OCI-LY1 (cell line): ENCODE data around the gene PRRT2.
"Not testable (repeated sequence)": the region's sequence is repeated elsewhere in the genome, so short reads cannot be mapped to it uniquely, and the experiment has no call there.

Experiments
- H2AFZ ChIP-seq: fragments of 200-600 bp; sonication (generic), shearing (Covaris generic); 2 replicates; pipeline ENCODE4 v1.6.0; 2014; ENCODE audit warnings: antibody characterized with exemption, mild to moderate bottlenecking, low read length
- H3F3A ChIP-seq: fragments of 200-600 bp; sonication (generic), shearing (Covaris generic); 2 replicates; pipeline ENCODE4 v1.6.0; 2014; ENCODE audit warnings: mild to moderate bottlenecking, antibody characterized with exemption, low read length, moderate library complexity; ENCODE audit not compliant: insufficient read depth
- H3K27ac ChIP-seq: fragments of 200-600 bp; sonication (generic); 2 replicates; pipeline ENCODE4 v1.5.1; 2014; ENCODE audit warnings: low read length, mixed run types, mild to moderate bottlenecking, low read depth; ENCODE audit not compliant: poor library complexity, severe bottlenecking
- H3K27me3 ChIP-seq: fragments of 200-600 bp; sonication (generic); 2 replicates; pipeline ENCODE4 v1.6.0; 2014; ENCODE audit warnings: antibody characterized with exemption, mild to moderate bottlenecking, low read length, moderate library complexity; ENCODE audit not compliant: insufficient read depth
- H3K36me3 ChIP-seq: fragments of 200-600 bp; sonication (generic); 2 replicates; pipeline ENCODE4 v1.6.1; 2014; ENCODE audit warnings: mild to moderate bottlenecking, antibody characterized with exemption, low read length, moderate library complexity, mixed read lengths; ENCODE audit not compliant: insufficient read depth
- H3K4me1 ChIP-seq: fragments of 200-600 bp; sonication (generic); 2 replicates; pipeline ENCODE4 v1.5.1; 2014; ENCODE audit warnings: mild to moderate bottlenecking, low read length, moderate library complexity; ENCODE audit not compliant: insufficient read depth, severe bottlenecking
- H3K4me2 ChIP-seq: fragments of 200-600 bp; sonication (generic), shearing (Covaris generic); 2 replicates; pipeline ENCODE4 v1.6.1; 2014; ENCODE audit warnings: low read length
- H3K4me3 ChIP-seq: fragments of 200-600 bp; sonication (generic); 2 replicates; pipeline ENCODE4 v1.5.1; 2014; ENCODE audit warnings: low read length, low read depth, mild to moderate bottlenecking, mixed read lengths; ENCODE audit not compliant: poor library complexity, severe bottlenecking
- H3K79me2 ChIP-seq: fragments of 200-600 bp; shearing (Covaris generic); 2 replicates; pipeline ENCODE4 v1.6.1; 2016; ENCODE audit warnings: mixed run types, low read length, mixed read lengths; ENCODE audit not compliant: insufficient read depth
- H3K9ac ChIP-seq: fragments of 200-600 bp; sonication (generic), shearing (Covaris generic); 2 replicates; pipeline ENCODE4 v1.6.1; 2014; ENCODE audit warnings: mild to moderate bottlenecking, low read length, mixed read lengths
- H3K9me2 ChIP-seq: fragments of 200-600 bp; sonication (generic), shearing (Covaris generic); 2 replicates; pipeline ENCODE4 v1.6.1; 2014; ENCODE audit warnings: low read depth, mild to moderate bottlenecking, low read length, mixed read lengths
- H3K9me3 ChIP-seq: fragments of 200-600 bp; shearing (Covaris generic); 2 replicates; pipeline ENCODE4 v1.6.1; 2014; ENCODE audit warnings: low read length, mixed read lengths
- H4K20me1 ChIP-seq: fragments of 200-600 bp; sonication (generic), shearing (Covaris generic); 2 replicates; pipeline ENCODE4 v1.6.0; 2016; ENCODE audit warnings: mild to moderate bottlenecking, low read length; ENCODE audit not compliant: insufficient read depth
- EZH2 ChIP-seq: fragments of 200-600 bp; sonication (generic), shearing (Covaris generic); IDR thresholded peaks from 2 replicates; pipeline ENCODE4 v1.8.0; 2017; ENCODE audit warnings: borderline replicate concordance, mixed run types, mild to moderate bottlenecking, antibody characterized with exemption, low read length, moderate library complexity, mixed read lengths
- TF ChIP-seq, protein P1 (sequence below): fragments of 200-600 bp; sonication (generic), shearing (Covaris generic); IDR thresholded peaks from 2 replicates; pipeline ENCODE4 v1.5.1; 2017; ENCODE audit warnings: mild to moderate bottlenecking, antibody characterized with exemption, low read length, moderate library complexity, mixed read lengths

Gene PRRT2

DNA sequence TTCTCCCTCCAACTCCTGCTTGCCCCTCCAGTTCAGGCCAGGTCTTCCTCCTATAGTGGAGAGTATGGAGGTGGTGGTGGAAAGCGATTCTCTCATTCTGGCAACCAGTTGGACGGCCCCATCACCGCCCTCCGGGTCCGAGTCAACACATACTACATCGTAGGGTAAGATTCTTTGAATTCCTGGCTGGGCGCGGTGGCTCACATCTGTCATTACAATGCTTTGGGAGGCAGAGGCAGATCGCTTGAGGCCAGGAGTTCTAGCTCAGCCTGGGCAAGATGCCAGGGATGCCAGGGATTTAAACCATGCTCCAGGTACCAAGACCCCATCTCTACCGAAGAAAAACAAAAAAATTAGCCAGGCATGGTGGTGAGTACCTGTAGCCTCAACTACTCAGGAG, 32.5 kb upstream of the PRRT2 start:
- H3K4me3 ChIP-seq = no peak overlapping the region
- no peaks in the 10 kb centered on the region for H3K79me2 ChIP-seq
- no peak overlapping the region for H2AFZ ChIP-seq
- H3K4me2 ChIP-seq = no peak overlapping the region
- no peaks in the 10 kb centered on the region for H3K9me2 ChIP-seq
- H3K4me1 ChIP-seq = no peaks in the 10 kb centered on the region
- H4K20me1 ChIP-seq = no peaks in the 10 kb centered on the region
- H3F3A ChIP-seq = no peaks in the 10 kb centered on the region
- 0 out of 2 replicates have a peak, but pooled peaks cover 11% of the 10 kb centered on the region for H3K27me3 ChIP-seq
- no peak for TF ChIP-seq EZH2
- TF ChIP-seq, protein P1, sequence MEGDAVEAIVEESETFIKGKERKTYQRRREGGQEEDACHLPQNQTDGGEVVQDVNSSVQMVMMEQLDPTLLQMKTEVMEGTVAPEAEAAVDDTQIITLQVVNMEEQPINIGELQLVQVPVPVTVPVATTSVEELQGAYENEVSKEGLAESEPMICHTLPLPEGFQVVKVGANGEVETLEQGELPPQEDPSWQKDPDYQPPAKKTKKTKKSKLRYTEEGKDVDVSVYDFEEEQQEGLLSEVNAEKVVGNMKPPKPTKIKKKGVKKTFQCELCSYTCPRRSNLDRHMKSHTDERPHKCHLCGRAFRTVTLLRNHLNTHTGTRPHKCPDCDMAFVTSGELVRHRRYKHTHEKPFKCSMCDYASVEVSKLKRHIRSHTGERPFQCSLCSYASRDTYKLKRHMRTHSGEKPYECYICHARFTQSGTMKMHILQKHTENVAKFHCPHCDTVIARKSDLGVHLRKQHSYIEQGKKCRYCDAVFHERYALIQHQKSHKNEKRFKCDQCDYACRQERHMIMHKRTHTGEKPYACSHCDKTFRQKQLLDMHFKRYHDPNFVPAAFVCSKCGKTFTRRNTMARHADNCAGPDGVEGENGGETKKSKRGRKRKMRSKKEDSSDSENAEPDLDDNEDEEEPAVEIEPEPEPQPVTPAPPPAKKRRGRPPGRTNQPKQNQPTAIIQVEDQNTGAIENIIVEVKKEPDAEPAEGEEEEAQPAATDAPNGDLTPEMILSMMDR = no peak
- no peak overlapping the region for H3K27ac ChIP-seq
- H3K36me3 ChIP-seq = no peaks in the 10 kb centered on the region
- no peak overlapping the region for H3K9ac ChIP-seq
- H3K9me3 ChIP-seq = no peaks in the 10 kb centered on the region

DNA sequence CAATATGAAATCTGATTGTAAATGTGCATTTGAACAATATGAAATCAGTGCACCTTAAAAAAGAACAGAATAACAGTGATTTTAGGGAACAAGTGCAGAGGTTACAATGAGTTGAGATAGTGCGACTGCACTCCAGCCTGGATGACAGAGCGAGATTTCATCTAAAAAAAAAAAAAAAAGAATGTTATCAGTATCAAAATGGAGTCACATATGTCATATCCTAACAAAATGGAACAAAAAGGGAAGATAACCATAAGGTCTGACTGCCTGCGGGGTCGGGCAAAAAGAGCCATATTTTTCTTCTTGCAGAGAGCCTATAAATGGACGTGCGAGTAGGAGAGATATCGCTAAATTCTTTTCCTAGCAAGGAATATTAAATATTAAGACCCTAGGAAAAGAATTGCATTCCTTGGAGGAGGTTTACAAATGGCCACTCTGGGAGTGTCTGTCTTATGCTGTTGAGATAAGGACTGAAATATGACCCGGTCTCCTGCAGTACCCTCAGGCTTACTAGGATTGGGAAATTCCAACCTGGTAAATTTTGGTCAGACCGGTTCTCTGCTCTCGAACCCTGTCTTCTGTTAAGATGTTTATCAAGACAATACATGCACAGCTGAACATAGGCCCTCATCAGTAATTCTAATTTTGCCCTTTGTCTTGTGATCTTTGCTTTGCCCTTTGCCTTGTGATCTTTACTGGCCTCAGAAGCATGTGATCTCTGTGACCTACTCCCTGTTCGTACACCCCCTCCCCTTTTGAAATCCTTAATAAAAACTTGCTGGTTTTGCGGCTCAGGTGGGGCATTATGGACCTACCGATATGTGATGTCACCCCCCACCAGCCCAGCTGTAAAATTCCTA, 28.7 kb upstream of the PRRT2 start:
- not testable (repeated sequence) for H3K9ac ChIP-seq

DNA sequence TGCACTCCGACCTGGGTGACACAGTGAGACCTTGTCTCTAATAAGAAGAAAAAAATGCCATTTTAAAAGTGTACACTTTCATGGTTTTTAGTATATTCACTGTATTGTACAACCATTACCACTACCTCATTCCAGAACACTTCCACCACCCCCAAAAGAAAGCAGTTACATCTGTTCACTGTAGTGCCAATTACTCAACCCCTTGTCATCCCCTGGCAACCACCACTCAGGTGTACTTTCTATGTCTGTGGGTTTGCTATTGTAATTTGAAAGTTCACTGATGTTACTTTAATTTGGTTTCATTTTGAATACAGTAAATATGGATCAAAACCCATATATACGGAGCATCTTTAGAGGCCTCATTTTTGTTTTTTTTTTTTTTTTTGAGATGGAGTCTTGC, 27.8 kb upstream of the PRRT2 start:
- H3K4me3 ChIP-seq = no peak overlapping the region
- H3K27ac ChIP-seq = no peak overlapping the region
- H4K20me1 ChIP-seq = no peaks in the 10 kb centered on the region
- no peak overlapping the region for H3K4me2 ChIP-seq
- H3K27me3 ChIP-seq = 0 out of 2 replicates have a peak, but pooled peaks cover 11% of the 10 kb centered on the region
- peaks cover 11% of the 10 kb centered on the region for H3K4me1 ChIP-seq
- H3K79me2 ChIP-seq = no peaks in the 10 kb centered on the region
- no peaks in the 10 kb centered on the region for H3K36me3 ChIP-seq
- no peaks in the 10 kb centered on the region for H3K9me2 ChIP-seq
- H3F3A ChIP-seq = no peaks in the 10 kb centered on the region
- no peak overlapping the region for H3K9ac ChIP-seq
- TF ChIP-seq EZH2 = no peak
- TF ChIP-seq, protein P1 = no peak
- no peak overlapping the region for H2AFZ ChIP-seq
- H3K9me3 ChIP-seq = no peaks in the 10 kb centered on the region

More for the DNA sequence above, 28.7 kb upstream of the PRRT2 start:
- H3F3A ChIP-seq, H3K79me2 ChIP-seq, H3K27ac ChIP-seq, H3K36me3 ChIP-seq, H2AFZ ChIP-seq, H3K9me2 ChIP-seq, H3K4me2 ChIP-seq, H3K9me3 ChIP-seq, H3K4me3 ChIP-seq, H4K20me1 ChIP-seq: not testable (repeated sequence)
- Histone ChIP-seq H3K27me3 (0 out of 2 replicates have a peak, but pooled peaks cover 11% of the 10 kb centered on the region), H3K4me1 (peaks cover 11% of the 10 kb centered on the region)
